Posterior cingulate gyrus (tissue), 11 donors: Measurements from ENCODE around the gene DCST1.
A peak's percentile ranks its signal among the peaks of the same experiment; 100 is the strongest.

ENCODE experiments used
- DNase-seq, 10 donors: peaks; one replicate each; pipeline versions ENCODE4 v3.0.0 to v3.0.0-alpha.2; 2020 to 2021; ENCODE audit warnings: mixed read lengths in 3 of 10
- intact Hi-C: fragments of 100-400 bp; cut with DNase I; formaldehyde crosslinking; loops from one replicate; pipeline ENCODE4 v1.15.1; 2023

Gene DCST1

DNA sequence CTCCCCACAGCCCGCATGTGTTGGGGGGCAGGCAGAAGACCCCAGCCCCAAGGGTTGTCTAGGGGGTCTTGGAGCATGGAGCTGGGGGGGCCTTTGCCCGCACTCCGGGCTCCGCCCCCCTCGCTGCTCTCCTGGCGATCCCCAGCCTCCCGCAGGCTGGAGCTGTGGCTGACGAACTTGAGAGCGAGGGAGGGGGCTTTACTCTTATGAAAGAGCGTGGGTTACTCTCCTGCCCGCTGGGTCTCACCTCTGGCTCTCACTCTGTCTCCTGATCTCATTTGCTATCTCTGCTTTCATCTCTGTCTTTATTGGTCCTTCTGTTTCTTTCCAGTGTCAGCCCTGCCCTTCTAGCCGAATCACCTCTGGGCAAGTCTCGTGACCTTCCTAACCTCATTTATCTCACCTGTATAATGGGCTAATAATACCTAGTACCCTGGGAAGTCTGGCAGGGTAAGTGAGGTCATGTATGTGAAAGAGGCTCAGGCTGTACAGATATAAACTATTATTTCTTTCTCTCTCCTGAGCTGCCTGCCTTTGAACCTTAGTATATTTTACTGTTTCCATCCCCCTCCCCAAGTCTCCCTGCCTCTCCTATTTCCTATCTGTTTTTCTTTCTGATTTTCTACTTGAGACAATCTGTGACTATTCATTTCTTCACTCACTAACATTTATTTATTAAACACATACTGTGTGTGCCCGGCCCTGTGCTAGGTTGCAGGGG, 30.6 kb downstream of the DCST1 start:
- DNase-seq, result no peak
- intact Hi-C loops, result loop anchor here (5.0 to 10.0 kb wide), 3 partner anchors 397 to 509 kb away; partner anchors contain the start of genes ADAR and UBE2Q1

DNA sequence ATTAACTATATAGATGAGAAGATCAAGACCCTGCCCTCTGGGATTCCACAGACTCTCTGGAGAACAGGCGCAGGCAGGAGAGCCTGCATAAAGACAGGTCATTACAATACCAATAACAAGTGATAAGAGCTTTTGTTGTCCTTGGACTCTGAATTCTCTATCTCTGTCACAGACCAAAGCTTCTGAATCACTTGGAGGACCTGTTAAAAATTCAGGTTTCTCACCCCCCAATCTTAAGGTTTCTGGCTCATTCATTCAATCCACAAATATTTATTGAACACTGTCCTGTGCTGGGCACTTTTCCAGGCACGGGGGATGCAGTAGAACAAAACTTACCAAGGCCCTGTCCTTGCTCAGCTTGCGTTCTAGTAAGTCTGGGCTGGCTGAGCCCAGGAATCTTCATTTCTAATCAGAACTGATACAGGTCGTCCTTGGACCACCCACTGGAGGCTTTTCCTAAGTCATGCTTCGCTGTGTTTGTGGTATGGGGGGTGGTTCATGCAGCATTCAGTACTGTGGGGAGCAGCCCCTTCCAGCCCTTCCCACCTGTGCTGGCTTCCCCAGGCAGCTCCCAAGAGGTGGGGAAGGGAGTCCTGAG, 31.3 kb downstream of the DCST1 start:
- DNase-seq, result peak in 1 of 10 donors; percentile 53
- intact Hi-C loops, result loop anchor here (5.0 to 10.0 kb wide), 3 partner anchors 398 to 510 kb away; partner anchors contain the start of genes ADAR and UBE2Q1

DNA sequence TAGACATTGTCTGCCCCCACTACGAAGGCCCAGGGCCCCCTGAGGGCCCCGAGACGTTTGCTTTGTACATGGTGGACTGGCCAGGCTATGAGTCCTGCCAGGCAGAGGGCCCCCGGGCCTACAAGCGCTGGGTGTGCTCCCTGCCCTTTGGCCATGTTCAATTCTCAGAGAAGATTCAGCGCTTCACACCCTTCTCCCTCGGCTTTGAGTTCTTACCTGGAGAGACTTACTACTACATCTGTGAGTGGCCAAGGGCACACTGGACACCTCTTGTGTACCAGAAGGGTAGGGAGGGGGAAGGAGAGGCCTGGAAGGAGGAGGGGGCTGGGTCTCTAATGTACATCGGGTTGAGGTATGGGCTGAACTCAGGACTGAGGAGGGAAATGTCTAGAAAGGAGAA, 33.2 kb downstream of the DCST1 start:
- no peak for DNase-seq
- intact Hi-C loops, result loop anchor here (10.0 kb wide), 1 partner anchor 512 kb away; the partner anchor contains the start of gene UBE2Q1

DNA sequence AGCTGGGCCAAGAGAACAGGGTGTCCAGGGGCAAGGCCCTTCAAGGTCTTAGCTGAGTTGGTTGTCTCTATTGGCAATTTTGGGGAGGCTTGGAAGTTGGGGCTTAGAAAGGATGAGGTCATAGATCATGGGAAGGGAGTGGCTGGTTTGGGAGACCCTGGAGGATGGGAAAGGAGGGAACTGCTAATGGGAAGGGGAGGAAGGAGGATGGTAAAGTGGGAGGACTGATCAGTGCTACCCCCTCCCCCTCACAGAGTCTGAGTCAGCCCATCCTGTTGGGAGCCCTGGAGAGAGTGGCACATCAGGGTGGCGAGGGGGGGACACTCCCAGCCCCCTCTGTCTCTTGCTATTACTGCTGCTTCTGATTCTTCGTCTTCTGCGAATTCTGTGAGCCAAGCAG, 35.0 kb downstream of the DCST1 start:
- intact Hi-C loops, result loop anchor here (10.0 kb wide), 1 partner anchor 514 kb away; the partner anchor contains the start of gene UBE2Q1

DNA sequence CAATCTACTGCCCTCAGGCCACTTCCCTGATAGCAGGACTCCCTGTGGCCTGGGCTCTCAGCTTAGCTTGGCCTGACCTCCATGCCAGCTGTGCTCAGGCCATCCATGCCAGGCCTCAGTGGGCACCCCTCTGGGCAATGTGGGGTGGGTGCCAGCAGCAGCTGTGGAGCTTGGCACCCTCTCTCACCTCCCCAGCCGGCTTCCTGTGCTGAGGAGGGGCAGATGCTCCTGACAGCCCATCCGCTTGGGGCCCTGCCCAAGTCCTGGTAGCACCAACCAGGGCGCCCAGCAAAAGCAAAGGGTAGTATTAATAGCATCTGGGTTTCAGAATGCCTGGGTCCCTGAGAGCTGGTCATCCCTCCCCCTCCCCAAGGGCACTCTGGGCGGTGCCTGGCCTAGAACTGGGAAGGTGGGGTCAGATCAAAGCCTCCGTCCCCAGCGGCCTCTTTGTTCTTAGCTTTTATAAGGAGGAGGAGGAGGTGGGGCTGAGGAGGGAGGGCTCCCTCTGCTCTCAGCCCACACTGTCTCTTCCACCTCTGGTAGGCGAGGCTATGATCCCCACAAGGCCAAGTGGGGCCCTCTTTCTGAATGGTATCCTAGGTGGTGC, 36.0 kb downstream of the DCST1 start:
- DNase-seq, result peak in 3 of 10 donors; percentile 15 to 81 (median 71)
- intact Hi-C loops, result loop anchor here (10.0 kb wide), 1 partner anchor 515 kb away; the partner anchor contains the start of gene UBE2Q1

More for the DNA sequence above, 35.0 kb downstream of the DCST1 start:
- no peak for DNase-seq

DNA sequence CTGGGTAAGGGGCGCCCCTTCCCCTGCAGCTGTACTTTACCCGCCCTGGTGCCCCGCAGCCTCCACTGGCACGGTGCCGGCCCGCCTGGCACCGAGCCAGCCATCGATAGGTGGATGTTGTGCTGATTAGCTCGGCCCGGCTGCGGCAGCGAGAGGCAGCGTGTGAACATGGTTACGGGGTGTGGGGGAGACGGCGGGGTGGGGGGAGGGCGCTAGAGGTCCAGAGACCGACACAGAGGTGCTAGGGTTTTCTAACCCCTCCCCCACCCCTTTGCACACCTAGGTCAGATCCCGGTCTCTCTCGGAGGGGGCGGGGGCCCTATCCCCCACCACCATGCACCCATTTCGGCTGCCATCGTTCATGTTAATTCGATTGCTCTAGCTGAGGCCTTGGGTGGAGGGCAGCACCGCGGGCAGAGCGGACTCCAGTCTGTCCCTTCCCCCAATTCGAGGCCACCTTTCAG, 36.6 kb downstream of the DCST1 start:
- intact Hi-C loops, result no loop called here
- peak in 1 of 10 donors; percentile 85 for DNase-seq

DNA sequence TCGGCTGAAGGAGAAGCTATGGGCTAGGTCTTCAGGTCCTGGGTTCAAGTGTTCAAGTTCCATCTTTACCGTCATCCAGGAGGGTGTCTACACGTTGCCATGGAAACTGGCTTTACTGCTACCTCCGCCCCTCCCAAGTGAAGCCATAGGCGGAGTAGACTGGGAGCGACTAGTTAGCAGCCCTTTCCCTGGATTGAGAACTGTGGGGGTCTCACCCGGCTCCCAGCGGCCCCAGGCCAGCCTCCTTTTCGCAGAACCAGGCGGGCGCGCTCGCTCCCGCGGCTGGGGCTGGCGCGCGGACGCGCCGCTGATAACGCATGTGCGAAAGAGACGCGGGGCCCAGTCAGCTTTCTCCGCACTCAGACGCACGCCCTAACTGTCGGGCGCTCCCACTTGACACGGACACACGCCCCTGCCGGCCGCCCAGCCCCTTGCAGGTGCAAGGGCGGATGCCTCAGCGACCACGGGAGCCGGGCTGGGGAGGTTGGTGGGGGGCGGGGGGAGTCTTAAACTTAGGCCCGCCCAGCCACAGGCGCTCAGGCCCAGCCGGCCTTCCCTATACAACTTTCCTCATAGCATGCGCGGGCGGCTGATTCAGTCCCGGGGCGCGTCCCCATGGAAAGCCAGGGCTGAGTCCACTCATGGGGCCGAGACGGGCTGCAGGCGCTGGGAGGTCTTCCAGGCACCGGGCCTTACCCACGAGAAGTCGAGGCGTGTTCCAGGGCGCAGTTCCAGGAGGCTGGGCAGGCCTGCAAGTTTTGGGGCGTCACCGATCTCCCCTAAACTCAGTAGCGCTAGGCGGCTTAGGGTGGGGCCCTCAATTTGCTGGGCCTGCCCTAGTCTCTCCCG, 37.3 kb downstream of the DCST1 start:
- intact Hi-C loops, result no loop called here
- DNase-seq, result peak; percentile 46 to 96 (median 72)

DNA sequence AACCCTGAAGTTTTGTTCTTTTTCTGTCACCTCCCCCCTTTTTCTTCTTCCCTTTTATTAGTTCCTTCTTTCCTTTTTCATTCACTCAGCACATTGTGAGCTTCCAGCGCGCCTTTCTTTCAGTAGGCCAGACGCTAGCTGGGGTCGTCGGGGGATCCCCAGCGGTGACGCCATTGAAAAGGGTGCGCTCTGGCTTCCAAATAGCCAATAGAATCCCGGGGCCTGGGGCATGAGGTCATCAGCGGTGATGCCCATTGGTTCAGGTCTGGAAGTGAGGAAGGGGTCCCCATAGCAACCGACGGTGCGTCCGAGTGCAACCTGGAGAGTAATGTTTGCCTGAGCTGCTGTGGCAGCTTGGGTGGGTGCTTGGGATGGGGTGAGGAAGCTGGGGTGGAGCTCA, 38.1 kb downstream of the DCST1 start:
- DNase-seq, result peak in 1 of 10 donors; percentile 38
- intact Hi-C loops, result no loop called here

DNA sequence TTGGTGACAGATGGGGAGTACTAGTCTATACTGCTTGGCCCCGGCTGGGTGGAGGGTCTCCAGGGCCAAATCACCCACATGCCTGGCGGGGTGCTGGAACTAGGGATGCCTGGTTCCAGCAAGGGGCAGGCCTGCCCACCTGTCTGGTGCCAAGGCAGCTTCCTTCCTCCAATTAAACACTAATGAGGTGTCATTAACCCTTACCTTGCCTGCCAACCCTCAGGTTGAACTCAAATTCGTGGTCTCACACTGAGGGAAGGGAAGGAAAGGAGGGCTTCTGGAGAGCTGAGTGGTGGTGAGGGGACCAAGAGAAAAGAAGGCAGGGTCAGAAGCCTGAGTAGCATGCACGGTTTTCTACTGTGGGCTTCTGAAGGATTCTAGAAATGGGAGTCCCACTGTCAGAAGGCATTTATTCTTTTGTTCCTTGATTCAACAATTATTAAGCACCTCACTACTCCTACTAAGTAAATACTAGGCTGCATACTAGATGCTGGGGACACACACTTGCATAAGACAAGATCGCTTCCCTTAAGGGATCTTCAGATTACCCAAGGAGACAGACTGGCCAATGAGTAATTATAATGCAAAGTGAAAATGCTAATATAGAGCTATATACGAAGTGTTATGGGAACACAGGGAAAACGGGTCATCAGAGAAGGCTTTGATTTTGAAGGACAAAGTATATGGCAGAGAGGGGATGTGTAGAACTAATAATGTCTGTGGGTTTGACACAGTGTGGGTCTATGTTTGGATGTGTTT, 39.1 kb downstream of the DCST1 start:
- DNase-seq, result peak in 1 of 10 donors; percentile 30
- intact Hi-C loops, result no loop called here

DNA sequence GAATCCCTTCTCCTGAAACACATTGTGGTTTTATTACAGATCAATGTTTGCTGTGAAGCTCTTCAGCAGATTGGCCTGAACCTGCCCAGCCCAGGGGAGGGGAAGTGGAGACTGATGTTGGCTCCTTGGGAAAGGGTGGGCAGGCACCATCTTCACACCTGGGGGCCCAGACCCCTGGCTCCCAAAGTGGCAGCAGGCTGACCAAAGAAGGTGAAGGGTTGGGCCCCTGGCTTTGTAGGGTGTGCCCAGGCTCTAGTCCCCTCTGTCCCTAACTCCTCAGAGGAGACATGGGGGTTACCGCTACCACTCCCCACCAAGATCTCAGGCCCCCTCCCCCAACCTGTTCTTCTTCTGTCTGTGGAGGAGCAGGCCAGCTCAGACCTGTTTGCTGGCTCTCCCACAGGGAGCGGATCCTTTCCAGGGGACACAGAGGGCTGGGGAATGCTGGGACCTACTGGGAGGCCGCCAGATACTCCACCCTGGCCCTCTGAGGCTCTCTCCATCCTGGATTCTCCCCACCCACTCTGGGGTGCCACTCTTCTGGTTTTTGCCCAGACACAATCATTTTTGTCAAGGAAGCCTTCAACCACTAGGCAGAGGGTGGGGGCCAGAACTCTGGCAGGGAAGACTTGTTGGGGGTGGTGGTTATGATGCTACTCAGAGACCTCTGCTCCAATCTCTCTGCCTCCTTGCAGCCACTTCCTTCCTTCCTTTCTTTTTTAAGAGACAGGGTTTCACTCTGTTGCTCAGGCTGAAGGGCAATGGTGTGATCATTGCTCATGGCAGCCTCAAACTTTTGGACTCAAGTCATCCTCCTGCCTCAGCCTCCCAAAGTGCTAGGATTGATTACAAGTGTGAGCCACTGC, 40.0 kb downstream of the DCST1 start:
- intact Hi-C loops, result no loop called here
- DNase-seq, result peak in 2 of 10 donors; percentile 43 to 54

DNA sequence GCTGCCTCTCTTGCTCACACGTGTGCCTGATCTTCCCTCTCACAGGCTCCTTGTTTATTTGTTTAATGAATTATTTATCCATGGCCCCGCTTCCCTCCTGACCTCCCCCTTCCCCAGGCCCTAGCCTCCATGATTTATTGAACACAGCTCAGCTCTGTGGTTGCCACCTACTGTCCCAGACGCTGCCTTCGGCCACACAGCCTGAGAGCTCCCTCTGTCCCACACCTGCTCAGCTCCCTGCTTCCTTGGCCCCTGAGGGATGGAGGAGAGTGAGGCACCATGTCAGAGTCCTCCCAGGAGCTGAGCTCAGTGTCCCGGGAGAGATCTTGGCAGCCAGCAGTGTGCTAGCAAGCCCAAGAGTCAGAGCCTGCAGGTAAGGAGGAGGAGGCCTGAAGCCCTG, 41.9 kb downstream of the DCST1 start:
- peak in 1 of 10 donors; percentile 26 for DNase-seq
- intact Hi-C loops, result no loop called here

DNA sequence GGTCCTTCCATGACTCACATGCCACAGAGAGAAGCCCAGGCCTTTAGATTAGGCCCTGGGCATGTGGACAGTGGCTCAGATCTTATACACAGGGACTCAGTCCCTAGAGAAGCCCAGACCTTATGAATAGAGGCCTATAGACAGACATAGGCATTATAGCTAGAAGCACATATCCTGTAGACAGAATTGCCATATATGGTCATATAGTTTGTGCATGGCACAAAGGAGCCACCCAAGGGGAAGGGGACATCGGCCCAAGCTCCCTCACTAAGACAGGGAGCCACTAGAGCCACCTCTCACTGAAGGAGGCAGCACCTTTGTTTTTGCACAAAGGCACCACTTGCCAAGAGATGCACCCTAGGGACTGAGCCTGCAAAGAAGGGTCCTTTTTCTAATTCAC, 42.7 kb downstream of the DCST1 start:
- intact Hi-C loops, result no loop called here
- no peak for DNase-seq

DNA sequence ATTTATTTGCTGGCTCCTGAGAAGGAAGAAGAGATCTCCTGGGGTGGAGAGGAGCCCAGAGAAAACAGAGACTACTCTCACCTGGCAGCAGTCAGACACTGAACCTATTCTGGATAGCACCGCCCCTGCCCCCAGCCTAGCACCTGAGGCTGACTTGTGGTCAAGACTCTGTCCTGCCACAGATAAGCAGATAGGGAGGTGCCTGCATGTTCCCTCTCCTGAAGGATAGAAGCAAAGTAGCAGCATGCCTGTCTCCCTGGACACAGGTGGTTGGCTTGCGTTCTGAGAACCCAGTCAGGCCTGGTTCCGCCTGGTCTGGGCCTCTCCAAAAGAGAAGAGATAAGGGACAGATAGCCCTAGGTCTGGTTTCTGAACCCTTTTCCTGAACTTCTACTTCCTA, 43.7 kb downstream of the DCST1 start:
- intact Hi-C loops, result no loop called here
- peak in 1 of 10 donors; percentile 15 for DNase-seq

DNA sequence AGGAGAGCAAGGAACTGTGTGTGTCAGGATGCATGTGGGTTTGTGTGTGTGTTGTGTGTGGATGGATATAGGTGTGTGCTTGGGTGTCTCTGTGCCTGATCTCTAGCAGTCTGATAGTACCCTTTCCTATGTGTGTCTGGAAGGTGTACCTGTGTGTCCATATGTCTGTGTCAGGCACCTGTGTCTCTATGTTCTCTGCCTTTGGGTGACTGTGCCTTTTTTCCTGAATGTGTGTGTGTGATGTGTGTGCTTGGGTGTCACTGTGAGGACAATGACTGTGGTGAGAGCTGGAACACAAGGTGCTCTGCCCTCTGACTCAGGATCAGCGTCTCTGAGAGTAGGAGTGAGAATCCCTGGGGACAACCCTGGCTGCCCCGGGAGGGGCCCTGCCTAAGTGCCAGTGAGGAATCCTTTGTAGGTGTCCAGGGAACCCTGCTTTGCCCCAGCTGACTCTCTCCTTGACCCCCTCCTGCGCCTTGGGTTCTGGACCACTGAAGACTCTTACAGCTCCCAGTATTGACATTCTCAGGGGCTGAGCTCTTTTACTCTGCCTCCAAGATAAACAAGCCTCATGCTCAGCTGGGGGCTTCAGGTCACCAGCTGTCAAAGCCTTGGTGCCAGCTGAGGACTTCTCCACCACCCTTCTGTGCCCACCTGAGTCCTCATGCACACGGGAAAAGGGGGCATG, 44.3 kb downstream of the DCST1 start:
- peak in 1 of 10 donors; percentile 51 for DNase-seq
- intact Hi-C loops, result no loop called here

DNA sequence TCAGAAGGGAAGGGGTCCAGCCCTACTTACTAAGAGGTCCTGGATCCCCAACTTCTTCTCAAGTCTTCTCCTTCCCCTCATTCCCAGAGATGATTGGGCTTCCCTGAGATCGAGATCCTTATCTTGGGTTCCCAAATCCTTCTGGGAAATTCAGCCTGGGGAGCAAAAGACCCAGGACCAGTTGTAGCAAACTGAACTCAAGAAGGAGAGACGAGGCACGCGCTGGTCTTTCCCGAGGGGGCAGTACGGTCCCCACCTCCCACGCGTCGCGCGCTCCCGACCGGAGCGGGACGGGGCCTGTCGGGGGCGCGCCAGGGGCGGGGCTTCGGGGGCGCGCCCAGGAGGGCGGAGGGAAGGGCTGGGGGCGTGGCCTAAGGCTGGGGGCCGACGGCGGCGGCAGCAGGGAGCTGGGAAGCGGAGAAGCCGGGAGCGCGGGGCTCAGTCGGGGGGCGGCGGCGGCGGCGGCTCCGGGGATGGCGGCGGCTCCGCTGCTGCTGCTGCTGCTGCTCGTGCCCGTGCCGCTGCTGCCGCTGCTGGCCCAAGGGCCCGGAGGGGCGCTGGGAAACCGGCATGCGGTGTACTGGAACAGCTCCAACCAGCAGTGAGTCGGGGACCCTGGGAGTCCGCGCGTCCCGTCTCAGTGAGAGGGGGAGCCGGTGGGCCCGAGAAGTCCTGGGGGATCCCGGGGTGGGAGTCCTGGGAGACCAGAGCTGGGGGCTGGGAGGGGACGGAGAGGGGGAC, 45.0 kb downstream of the DCST1 start, which contains the start of gene EFNA3:
Gene EFNA3 (plus strand): TSS at position 369 of the 741 bp plus-strand sequence. CDS start 105 bp downstream, at position 474.
- DNase-seq, result peak; percentile 64 to 97 (median 84)

DNA sequence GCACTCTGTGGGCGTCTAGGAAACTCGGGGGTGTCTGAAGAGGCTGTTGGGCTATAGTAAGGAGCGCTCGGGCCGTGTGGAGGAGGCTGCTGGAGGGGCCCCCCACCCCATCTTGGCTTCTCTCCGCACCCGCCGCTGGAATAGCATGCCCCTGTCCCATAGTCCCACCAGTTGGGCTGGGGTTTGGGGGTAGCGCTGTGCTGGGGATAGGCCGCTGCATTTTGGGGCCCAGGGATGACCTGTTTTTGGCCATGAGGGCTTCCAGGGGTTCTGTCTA, 45.5 kb downstream of the DCST1 start:
- no peak for DNase-seq
- intact Hi-C loops, result no loop called here

More for the DNA sequence above, 45.0 kb downstream of the DCST1 start, which contains the start of gene EFNA3:
- intact Hi-C loops, result no loop called here
